ENCODE measurements around the gene TCAIM. TPM values are rescaled to one million over a fixed set of nuclear protein-coding genes. Genes with fewer than 3 reads are reported as not detected.

TCAIM gene, protein sequence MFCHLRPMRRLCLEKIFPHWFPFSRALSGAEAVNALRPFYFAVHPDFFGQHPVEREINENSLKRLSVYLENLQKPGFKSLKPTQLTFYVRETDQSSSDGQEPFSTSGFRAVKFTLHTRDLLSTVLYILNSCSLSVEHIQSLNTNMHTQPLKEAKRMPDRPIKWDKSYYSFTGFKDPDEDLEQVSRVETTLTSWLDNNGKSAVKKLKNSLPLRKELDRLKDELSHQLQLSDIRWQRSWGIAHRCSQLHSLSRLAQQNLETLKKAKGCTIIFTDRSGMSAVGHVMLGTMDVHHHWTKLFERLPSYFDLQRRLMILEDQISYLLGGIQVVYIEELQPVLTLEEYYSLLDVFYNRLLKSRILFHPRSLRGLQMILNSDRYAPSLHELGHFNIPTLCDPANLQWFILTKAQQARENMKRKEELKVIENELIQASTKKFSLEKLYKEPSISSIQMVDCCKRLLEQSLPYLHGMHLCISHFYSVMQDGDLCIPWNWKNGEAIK
- total RNA-seq, result 1 to 10 TPM; 6.3 to 9.4 TPM
- 15.0 to 21.3 reads per million in 2 donors for total RNA-seq

GRCh38 chr3:44338010-44338827 lies at the start of gene TCAIM:
Gene TCAIM (plus strand): TSS chr3:44338766. CDS start chr3:44354783, 16,017 bp downstream.
- H3K4me3 Mint-ChIP-seq, result peak within 1 kb of the TSS; percentile 97
- peak; percentile 98 to 99 (median 98) for DNase-seq
- peaks cover 6% of the 10 kb centered on the region for H3K36me3 Mint-ChIP-seq (ENCODE audit: low read depth)
- peaks cover 23% of the 10 kb centered on the region for H3K4me1 Mint-ChIP-seq
- peak; percentile 95 for ATAC-seq
- H3K27me3 Mint-ChIP-seq, result peaks cover 17% of the 10 kb centered on the region
- H3K9me3 ChIP-seq (ENCODE audit: control insufficient read depth, low read length, poor library complexity, severe bottlenecking), result no peaks in the 10 kb centered on the region
- H3K27ac Mint-ChIP-seq, result peak within 1 kb of the TSS; percentile 96

GRCh38 chr3:44289882-44290462 lies 48.6 kb upstream of the TCAIM start:
- ATAC-seq, result no peak
- Mint-ChIP-seq H3K4me3 (no peak overlapping the region), H3K4me1 (peaks cover 2% of the 10 kb centered on the region), H3K36me3 (ENCODE audit: low read depth) (no peaks in the 10 kb centered on the region), H3K27me3 (peaks cover 23% of the 10 kb centered on the region), H3K27ac (no peak overlapping the region)
- no peaks in the 10 kb centered on the region for H3K9me3 ChIP-seq (ENCODE audit: control insufficient read depth, low read length, poor library complexity, severe bottlenecking)
- DNase-seq, result no peak

GRCh38 chr3:44292276-44292675 lies 46.3 kb upstream of the TCAIM start:
- peaks cover 2% of the 10 kb centered on the region for H3K4me1 Mint-ChIP-seq
- H3K27ac Mint-ChIP-seq, result no peak overlapping the region
- H3K36me3 Mint-ChIP-seq (ENCODE audit: low read depth), result no peaks in the 10 kb centered on the region
- H3K27me3 Mint-ChIP-seq, result peaks cover 43% of the 10 kb centered on the region
- H3K9me3 ChIP-seq (ENCODE audit: control insufficient read depth, low read length, poor library complexity, severe bottlenecking), result no peaks in the 10 kb centered on the region
- no peak overlapping the region for H3K4me3 Mint-ChIP-seq
- ATAC-seq (no peak), DNase-seq (no peak)

DNA sequence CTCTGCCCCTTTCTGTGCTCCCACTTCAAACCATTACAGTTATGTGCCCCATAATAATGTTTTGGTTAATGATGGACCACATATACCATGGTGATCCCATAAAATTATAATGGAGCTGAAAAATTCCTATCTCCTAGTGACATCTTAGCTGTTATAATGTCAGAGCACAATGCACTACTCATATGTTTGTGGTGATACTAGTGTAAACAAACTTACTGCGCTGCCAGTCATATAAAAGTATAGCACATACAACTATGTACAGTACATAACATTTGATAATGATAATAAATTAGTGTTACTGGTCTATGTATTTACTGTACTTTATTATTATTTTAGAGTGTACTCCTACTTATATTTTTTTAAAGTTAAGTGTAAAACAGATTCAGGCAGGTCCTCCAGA lies 45.6 kb upstream of the TCAIM start:
- ATAC-seq (no peak), DNase-seq (no peak)
- Mint-ChIP-seq H3K27ac (no peak overlapping the region), H3K4me1 (peaks cover 2% of the 10 kb centered on the region), H3K4me3 (no peak overlapping the region), H3K36me3 (ENCODE audit: low read depth) (no peaks in the 10 kb centered on the region), H3K27me3 (peaks cover 47% of the 10 kb centered on the region)
- no peaks in the 10 kb centered on the region for H3K9me3 ChIP-seq (ENCODE audit: control insufficient read depth, low read length, poor library complexity, severe bottlenecking)

DNA sequence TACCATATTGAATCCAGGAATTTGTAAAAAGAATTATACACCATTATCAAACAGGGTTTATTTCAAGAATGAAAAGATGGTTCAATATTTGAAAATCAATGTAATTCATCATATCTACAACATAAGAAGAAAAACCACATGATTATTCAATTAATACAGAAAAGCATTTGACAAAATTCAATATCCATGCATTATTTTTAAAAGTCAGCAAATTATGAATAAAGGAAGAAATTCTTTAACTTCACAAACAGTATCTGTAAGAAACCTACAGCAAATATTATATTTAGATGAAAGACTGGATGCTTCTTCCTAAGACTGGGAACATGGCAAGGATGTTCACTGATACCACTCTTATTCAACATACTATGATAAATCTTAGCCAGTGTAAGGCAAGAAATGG lies 41.3 kb upstream of the TCAIM start:
- ATAC-seq (no peak), DNase-seq (no peak)
- Mint-ChIP-seq H3K4me1 (no peaks in the 10 kb centered on the region), H3K27me3 (peaks cover 33% of the 10 kb centered on the region), H3K27ac (no peak overlapping the region), H3K4me3 (no peak overlapping the region), H3K36me3 (ENCODE audit: low read depth) (no peaks in the 10 kb centered on the region)
- H3K9me3 ChIP-seq (ENCODE audit: control insufficient read depth, low read length, poor library complexity, severe bottlenecking), result no peaks in the 10 kb centered on the region

- Mint-ChIP-seq H3K27ac (no peak overlapping the region), H3K27me3 (peaks cover 30% of the 10 kb centered on the region), H3K4me3 (no peak overlapping the region), H3K4me1 (peaks cover 2% of the 10 kb centered on the region), H3K36me3 (ENCODE audit: low read depth) (no peaks in the 10 kb centered on the region)
- DNase-seq (no peak), ATAC-seq (no peak)
- H3K9me3 ChIP-seq (ENCODE audit: control insufficient read depth, low read length, poor library complexity, severe bottlenecking), result no peaks in the 10 kb centered on the region
These were observed 36.8 kb upstream of the TCAIM start for GRCh38 chr3:44301746-44302145.

GRCh38 chr3:44309500-44309899 lies 29.1 kb upstream of the TCAIM start:
- no peak for ATAC-seq

GRCh38 chr3:44318891-44319311 lies 19.7 kb upstream of the TCAIM start:
- Mint-ChIP-seq H3K4me1 (peaks cover 2% of the 10 kb centered on the region), H3K4me3 (no peak overlapping the region), H3K27ac (no peak overlapping the region), H3K27me3 (peaks cover 13% of the 10 kb centered on the region), H3K36me3 (ENCODE audit: low read depth) (no peaks in the 10 kb centered on the region)
- no peak for DNase-seq
- ATAC-seq, result no peak
- H3K9me3 ChIP-seq (ENCODE audit: control insufficient read depth, low read length, poor library complexity, severe bottlenecking), result no peaks in the 10 kb centered on the region

More at GRCh38 chr3:44309500-44309899, 29.1 kb upstream of the TCAIM start:
- H3K4me3 Mint-ChIP-seq, result no peak overlapping the region
- no peaks in the 10 kb centered on the region for H3K9me3 ChIP-seq (ENCODE audit: control insufficient read depth, low read length, poor library complexity, severe bottlenecking)
- H3K36me3 Mint-ChIP-seq (ENCODE audit: low read depth), result no peaks in the 10 kb centered on the region
- H3K27ac Mint-ChIP-seq, result no peak overlapping the region
- peaks cover 24% of the 10 kb centered on the region for H3K27me3 Mint-ChIP-seq
- DNase-seq, result no peak
- H3K4me1 Mint-ChIP-seq, result no peaks in the 10 kb centered on the region

- Mint-ChIP-seq H3K4me3 (no peak overlapping the region), H3K4me1 (peaks cover 2% of the 10 kb centered on the region), H3K36me3 (ENCODE audit: low read depth) (no peaks in the 10 kb centered on the region), H3K27ac (no peak overlapping the region), H3K27me3 (peaks cover 16% of the 10 kb centered on the region)
- ATAC-seq (no peak), DNase-seq (no peak)
- H3K9me3 ChIP-seq (ENCODE audit: control insufficient read depth, low read length, poor library complexity, severe bottlenecking), result no peaks in the 10 kb centered on the region
These were observed 17.2 kb upstream of the TCAIM start for GRCh38 chr3:44321335-44321734.

GRCh38 chr3:44323341-44323955 lies 15.1 kb upstream of the TCAIM start:
- no peak overlapping the region for H3K27ac Mint-ChIP-seq
- DNase-seq (peak in 2 of 3 donors; percentile 15 to 42), ATAC-seq (peak; percentile 35)
- no peak overlapping the region for H3K4me3 Mint-ChIP-seq
- peaks cover 16% of the 10 kb centered on the region for H3K27me3 Mint-ChIP-seq
- no peaks in the 10 kb centered on the region for H3K36me3 Mint-ChIP-seq (ENCODE audit: low read depth)
- H3K9me3 ChIP-seq (ENCODE audit: control insufficient read depth, low read length, poor library complexity, severe bottlenecking), result no peaks in the 10 kb centered on the region
- H3K4me1 Mint-ChIP-seq, result peaks cover 2% of the 10 kb centered on the region

- peaks cover 21% of the 10 kb centered on the region for H3K27me3 Mint-ChIP-seq
- H3K27ac Mint-ChIP-seq, result no peak overlapping the region
- ATAC-seq, result no peak
These were observed 14.0 kb upstream of the TCAIM start for GRCh38 chr3:44324584-44324983.

GRCh38 chr3:44326019-44326418 lies 12.5 kb upstream of the TCAIM start:
- no peaks in the 10 kb centered on the region for H3K9me3 ChIP-seq (ENCODE audit: control insufficient read depth, low read length, poor library complexity, severe bottlenecking)
- DNase-seq, result no peak
- Mint-ChIP-seq H3K27ac (no peak overlapping the region), H3K4me3 (no peak overlapping the region), H3K36me3 (ENCODE audit: low read depth) (no peaks in the 10 kb centered on the region), H3K27me3 (peaks cover 27% of the 10 kb centered on the region), H3K4me1 (peaks cover 2% of the 10 kb centered on the region)
- no peak for ATAC-seq

More at GRCh38 chr3:44324584-44324983, 14.0 kb upstream of the TCAIM start:
- peaks cover 2% of the 10 kb centered on the region for H3K4me1 Mint-ChIP-seq
- H3K36me3 Mint-ChIP-seq (ENCODE audit: low read depth), result no peaks in the 10 kb centered on the region
- no peaks in the 10 kb centered on the region for H3K9me3 ChIP-seq (ENCODE audit: control insufficient read depth, low read length, poor library complexity, severe bottlenecking)
- no peak for DNase-seq
- H3K4me3 Mint-ChIP-seq, result no peak overlapping the region

Measured in T-helper 17 cell (primary cell).